ENCODE measurements around the gene CEND1.

Gene CEND1

GRCh38 chr11:789943-790342 lies at the start of gene CEND1:
TSS of gene CEND1 (minus strand) at chr11:790090. CDS start at chr11:788576, 1,514 bp downstream.
- DNase-seq (ENCODE audit: low read depth) = no peak

GRCh38 chr11:839280-839623 lies 49.4 kb upstream of the CEND1 start:
- DNase-seq (ENCODE audit: low read depth) = no peak

GRCh38 chr11:838441-839279 lies 48.8 kb upstream of the CEND1 start:
- DNase-seq (ENCODE audit: low read depth) = no peak

GRCh38 chr11:837990-838307 lies 48.1 kb upstream of the CEND1 start:
- no peak for DNase-seq (ENCODE audit: low read depth)

GRCh38 chr11:837189-837989 lies 47.5 kb upstream of the CEND1 start:
- DNase-seq (ENCODE audit: low read depth) = no peak

- DNase-seq (ENCODE audit: low read depth) = no peak
Observed at GRCh38 chr11:836700-837099, 46.8 kb upstream of the CEND1 start.

GRCh38 chr11:836274-836673 lies 46.4 kb upstream of the CEND1 start:
- no peak for DNase-seq (ENCODE audit: low read depth)

GRCh38 chr11:834371-835316 lies 44.8 kb upstream of the CEND1 start:
- DNase-seq (ENCODE audit: low read depth) = no peak

GRCh38 chr11:833849-834311 lies 44.0 kb upstream of the CEND1 start:
- DNase-seq (ENCODE audit: low read depth) = no peak

GRCh38 chr11:833114-833791 lies 43.4 kb upstream of the CEND1 start:
- no peak for DNase-seq (ENCODE audit: low read depth)

GRCh38 chr11:832529-833113 lies 42.7 kb upstream of the CEND1 start, which contains the start of gene CD151:
TSS of gene CD151 (plus strand) at chr11:832952. CDS start at chr11:836070, 3,118 bp downstream.
- DNase-seq (ENCODE audit: low read depth) = no peak

- no peak for DNase-seq (ENCODE audit: low read depth)
Observed at GRCh38 chr11:831961-832528, 42.2 kb upstream of the CEND1 start.

- DNase-seq (ENCODE audit: low read depth) = no peak
Observed at GRCh38 chr11:831118-831864, 41.4 kb upstream of the CEND1 start.

GRCh38 chr11:830295-831117 lies 40.6 kb upstream of the CEND1 start:
- DNase-seq (ENCODE audit: low read depth) = no peak

GRCh38 chr11:829847-830294 lies 40.0 kb upstream of the CEND1 start:
- no peak for DNase-seq (ENCODE audit: low read depth)

GRCh38 chr11:829176-829846 lies 39.4 kb upstream of the CEND1 start:
- DNase-seq (ENCODE audit: low read depth) = no peak

GRCh38 chr11:828506-829175 lies 38.8 kb upstream of the CEND1 start:
- no peak for DNase-seq (ENCODE audit: low read depth)

- no peak for DNase-seq (ENCODE audit: low read depth)
Observed at GRCh38 chr11:827897-828192, 38.0 kb upstream of the CEND1 start, which contains the start of gene CRACR2B. TSS of gene CRACR2B (plus strand) at chr11:827919. CDS start at chr11:828608, 689 bp downstream.
